ENCODE measurements around the gene SCUBE1. TPM values are rescaled to one million over a fixed set of nuclear protein-coding genes. Genes with fewer than 3 reads are reported as not detected.
"Not testable (repeated sequence)": the region's sequence is repeated elsewhere in the genome, so short reads cannot be mapped to it uniquely, and the experiment has no call there.

SCUBE1 gene
- total RNA-seq, 4 donors from 2014 or later: 37.3 to 107 (median 75.9) TPM

- Histone ChIP-seq H3K27me3 (no peaks in the 10 kb centered on the region), H3K36me3 (peaks cover 0 to 26% of the 10 kb centered on the region in 2 donors), H3K27ac (no peak overlapping the region), H3K4me1 (peaks cover 5 to 67% (median 35%) of the 10 kb centered on the region in 3 donors), H3K4me3 (no peak overlapping the region), H3K9me3 (no peaks in the 10 kb centered on the region)
- no peak for TF ChIP-seq CTCF (IDR thresholded peaks at IDR 0.05)
- no peak for ATAC-seq
- no CpG with 5 or more reads among the region's 4 CpGs for WGBS, 2 donors (ENCODE audit: low coverage in 1 of 2)
These were observed 55.7 kb downstream of the SCUBE1 start for GRCh38 chr22:43287441-43287840.

GRCh38 chr22:43281394-43281793 is 61.8 kb downstream of the SCUBE1 start:
- TF ChIP-seq EP300 (IDR thresholded peaks at IDR 0.05) (no peak), POLR2A (IDR thresholded peaks at IDR 0.05) (no peak), CTCF (IDR thresholded peaks at IDR 0.05) (no peak), POLR2AphosphoS5 (IDR thresholded peaks at IDR 0.05) (no peak)
- ATAC-seq: no peak
- 45 to 75% methylated on average over 2 of the region's 2 CpGs for WGBS, 2 donors (ENCODE audit: low coverage in 1 of 2)
- no peak overlapping the region for H3K27ac ChIP-seq
- no peaks in the 10 kb centered on the region for H3K9me3 ChIP-seq
- H3K4me3 ChIP-seq: no peak overlapping the region
- peaks cover 0 to 20% of the 10 kb centered on the region in 2 donors for H3K36me3 ChIP-seq
- H3K27me3 ChIP-seq: no peaks in the 10 kb centered on the region
- peaks cover 0 to 31% (median 0%) of the 10 kb centered on the region in 3 donors for H3K4me1 ChIP-seq

- not testable (repeated sequence) for ATAC-seq, H3K27me3 ChIP-seq, H3K27ac ChIP-seq, H3K9me3 ChIP-seq, H3K4me3 ChIP-seq
- H3K4me1 ChIP-seq: peaks cover 0 to 31% (median 0%) of the 10 kb centered on the region in 3 donors
- 54 to 65% methylated on average over 3 of the region's 3 CpGs for WGBS, 2 donors (ENCODE audit: low coverage in 1 of 2)
- H3K36me3 ChIP-seq: peaks cover 0 to 12% of the 10 kb centered on the region in 2 donors
These were observed 62.7 kb downstream of the SCUBE1 start for GRCh38 chr22:43280523-43280886.

- ATAC-seq: no peak
- 69 to 94% methylated on average over 3 to 12 of the region's 20 CpGs for WGBS, 2 donors (ENCODE audit: low coverage in 1 of 2)
- H3K36me3 ChIP-seq: peaks cover 0 to 9% of the 10 kb centered on the region in 2 donors
- H3K9me3 ChIP-seq: no peaks in the 10 kb centered on the region
- no peak overlapping the region for H3K4me3 ChIP-seq
- TF ChIP-seq POLR2A (IDR thresholded peaks at IDR 0.05): no peak
- no peak for TF ChIP-seq CTCF (IDR thresholded peaks at IDR 0.05)
- TF ChIP-seq POLR2AphosphoS5 (IDR thresholded peaks at IDR 0.05): no peak
- TF ChIP-seq EP300 (IDR thresholded peaks at IDR 0.05): no peak
- H3K27ac ChIP-seq: no peak overlapping the region
- peaks cover 0 to 27% (median 0%) of the 10 kb centered on the region in 3 donors for H3K4me1 ChIP-seq
- H3K27me3 ChIP-seq: no peaks in the 10 kb centered on the region
These were observed 63.2 kb downstream of the SCUBE1 start for GRCh38 chr22:43279867-43280522.

GRCh38 chr22:43277987-43278601 is 65.1 kb downstream of the SCUBE1 start:
- peaks cover 0 to 10% of the 10 kb centered on the region in 2 donors for H3K36me3 ChIP-seq
- ATAC-seq: no peak
- 60% methylated on average over 1 of the region's 13 CpGs; no CpG with 5 or more reads in 1 of the 2 donors for WGBS, 2 donors (ENCODE audit: low coverage in 1 of 2)
- TF ChIP-seq POLR2AphosphoS5 (IDR thresholded peaks at IDR 0.05): no peak
- TF ChIP-seq EP300 (IDR thresholded peaks at IDR 0.05): no peak
- no peak for TF ChIP-seq CTCF (IDR thresholded peaks at IDR 0.05)
- no peak for TF ChIP-seq POLR2A (IDR thresholded peaks at IDR 0.05)
- H3K27ac ChIP-seq: no peak overlapping the region
- H3K4me3 ChIP-seq: no peak overlapping the region
- H3K9me3 ChIP-seq: no peaks in the 10 kb centered on the region
- peaks cover 0 to 32% (median 0%) of the 10 kb centered on the region in 3 donors for H3K4me1 ChIP-seq
- no peaks in the 10 kb centered on the region for H3K27me3 ChIP-seq

Measured in gastroesophageal sphincter (tissue), 4 donors.